Activated T-helper 9 cell treated with anti-CD3 and anti-CD28 coated beads, Interleukin-2, amount 50 U/mL, for 16 hours (primary cell): ENCODE results near the gene ZNF668.
"Not testable (repeated sequence)": the region's sequence is repeated elsewhere in the genome, so short reads cannot be mapped to it uniquely, and the experiment has no call there.

ENCODE experiments used
- DNase-seq: peaks from one replicate; pipeline ENCODE4 v3.0.0-alpha.2; 2020; ENCODE audit warnings: low read depth

ZNF668 gene

GRCh38 chr16:31061126-31061812, 12.8 kb downstream of the ZNF668 start:
- no peak for DNase-seq

DNA sequence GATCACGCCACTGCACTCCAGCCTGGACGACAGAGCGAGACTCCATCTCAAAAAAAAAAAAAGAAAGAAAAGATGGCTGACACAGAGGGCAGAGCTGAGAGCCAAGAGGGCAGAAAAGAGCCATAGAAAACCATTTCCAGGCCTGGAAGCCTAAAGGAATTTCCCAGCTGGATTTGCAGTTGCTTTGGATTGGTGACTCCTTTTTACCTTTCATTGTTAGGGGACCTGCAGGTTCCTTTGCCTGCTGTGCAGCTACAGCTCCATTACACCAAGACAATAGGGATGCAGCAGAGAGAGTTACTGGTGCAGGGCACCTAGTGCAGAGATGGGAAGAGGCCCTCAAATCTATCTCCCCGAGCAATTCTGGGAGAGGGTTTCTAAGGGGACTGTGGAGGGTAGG, 18.4 kb downstream of the ZNF668 start:
- DNase-seq, result no peak

- no peak for DNase-seq
These were observed 21.9 kb downstream of the ZNF668 start for GRCh38 chr16:31052114-31052513.

DNA sequence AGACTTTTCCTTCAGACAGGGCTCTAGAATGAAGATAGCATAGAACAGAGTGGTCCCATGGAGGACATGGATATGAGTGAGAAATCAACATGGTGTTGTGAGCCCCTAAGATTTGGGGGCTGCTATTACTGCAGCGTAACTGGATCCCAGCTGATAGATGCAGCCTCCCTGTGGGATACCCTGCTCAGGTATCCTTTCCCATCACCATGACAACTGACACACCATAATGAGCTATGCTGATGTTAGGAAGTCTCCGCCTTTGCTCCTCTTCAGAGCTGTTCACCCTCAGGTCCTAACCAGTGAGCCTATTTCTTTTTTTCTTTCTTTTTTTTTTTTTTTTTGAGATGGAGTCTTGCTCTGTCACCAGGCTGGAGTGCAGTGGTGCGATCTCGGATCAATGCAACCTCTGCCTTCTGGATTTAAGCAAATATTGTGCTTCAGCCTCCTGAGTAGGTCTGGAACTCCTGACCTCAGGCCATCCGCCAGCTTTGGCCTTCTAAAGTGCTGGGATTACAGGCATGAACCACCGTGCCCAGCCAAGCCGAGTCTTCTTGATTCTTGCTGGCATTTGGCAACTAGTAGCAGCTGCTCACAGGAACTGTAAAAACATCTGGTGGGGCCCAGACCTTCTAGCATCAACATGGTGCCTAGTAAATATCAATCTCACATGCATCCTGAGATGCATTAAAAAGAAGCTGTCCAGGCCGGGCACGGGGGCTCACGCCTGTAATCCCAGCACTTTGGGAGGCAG, 23.6 kb downstream of the ZNF668 start:
- DNase-seq, result no peak

- no peak for DNase-seq
These were observed 30.1 kb downstream of the ZNF668 start for GRCh38 chr16:31043898-31044481.

GRCh38 chr16:31043352-31043751, 30.7 kb downstream of the ZNF668 start:
- no peak for DNase-seq

GRCh38 chr16:31042866-31043265, 31.2 kb downstream of the ZNF668 start:
- DNase-seq, result no peak

- no peak for DNase-seq
These were observed 35.0 kb downstream of the ZNF668 start for GRCh38 chr16:31038993-31039392.

DNA sequence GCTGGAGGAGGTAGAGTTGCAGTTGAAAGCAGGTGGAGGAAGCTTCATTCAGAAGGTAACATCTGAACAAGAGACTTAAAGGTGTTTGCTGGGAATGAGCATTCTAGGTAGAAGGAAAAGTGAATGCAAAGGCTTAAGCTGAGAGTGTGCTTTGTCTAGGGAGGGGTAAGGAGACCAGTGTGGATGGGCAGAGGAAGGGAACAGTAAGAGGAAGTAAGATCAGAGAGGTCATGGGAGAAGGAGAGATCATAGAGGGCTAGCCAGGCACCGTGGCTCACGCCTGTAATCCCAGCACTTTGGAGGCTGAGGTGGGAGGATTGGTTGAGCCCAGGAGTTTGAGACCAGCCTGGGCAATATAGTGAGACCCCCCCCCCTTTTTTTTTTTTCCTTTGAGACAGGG, 37.3 kb downstream of the ZNF668 start:
- no peak for DNase-seq

GRCh38 chr16:31033709-31034492, 40.1 kb downstream of the ZNF668 start:
- DNase-seq, result peak; percentile 84

- DNase-seq, result peak; percentile 96
These were observed 41.0 kb downstream of the ZNF668 start, which contains the start of gene STX4 for GRCh38 chr16:31032736-31033708. STX4 (plus strand) TSS chr16:31033558; CDS start chr16:31033806, 248 bp downstream.

DNA sequence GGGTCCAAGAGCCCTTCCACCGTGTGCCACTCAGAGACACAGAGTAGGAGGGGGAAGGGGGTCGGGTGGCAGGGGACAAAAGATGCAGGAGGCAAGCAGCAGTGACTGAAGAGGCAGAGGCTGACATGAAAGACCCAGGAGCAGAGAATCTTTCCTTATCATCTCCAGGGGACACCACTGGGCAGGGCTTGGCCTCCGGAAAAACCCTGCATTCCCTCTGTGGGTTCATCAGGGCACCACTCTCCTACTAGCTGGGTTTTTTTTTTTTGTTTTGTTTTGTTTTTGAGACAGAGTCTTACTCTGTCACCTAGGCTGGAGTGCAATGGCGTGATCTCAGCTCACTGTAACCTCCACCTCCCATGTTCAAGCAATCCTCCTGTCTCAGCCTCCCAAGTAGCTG, 42.8 kb downstream of the ZNF668 start:
- DNase-seq, result no peak

GRCh38 chr16:31029272-31029671, 44.8 kb downstream of the ZNF668 start:
- no peak for DNase-seq

- no peak for DNase-seq
These were observed 48.7 kb downstream of the ZNF668 start for GRCh38 chr16:31025339-31025738.

DNA sequence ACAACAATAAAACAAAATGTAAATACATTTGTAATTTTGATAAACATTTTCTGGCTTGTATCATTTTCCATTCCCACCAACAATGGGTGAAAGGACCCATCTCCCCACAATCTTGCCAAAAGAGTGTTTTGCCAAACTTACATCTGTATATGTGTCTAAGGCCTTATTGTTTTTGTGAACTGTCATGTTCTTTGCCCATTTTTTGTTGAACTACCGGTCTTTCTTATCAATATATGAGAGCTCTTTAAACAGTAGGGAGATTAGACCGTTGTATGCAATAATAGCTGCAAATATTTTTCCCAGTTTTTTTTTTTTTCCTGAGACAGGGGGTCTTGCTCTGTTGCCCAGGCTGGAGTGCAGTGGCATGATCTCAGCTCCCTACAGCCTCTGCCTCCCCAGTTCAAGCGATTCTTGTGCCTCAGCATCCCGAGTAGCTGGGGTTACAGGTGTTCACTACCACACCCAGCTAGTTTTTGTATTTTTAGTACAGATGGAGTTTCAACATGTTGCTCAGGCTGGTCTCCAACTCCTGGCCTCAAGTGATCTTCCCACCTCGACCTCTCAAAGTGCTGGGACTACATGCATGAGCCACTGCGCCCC, 50.3 kb downstream of the ZNF668 start:
- no peak for DNase-seq

DNA sequence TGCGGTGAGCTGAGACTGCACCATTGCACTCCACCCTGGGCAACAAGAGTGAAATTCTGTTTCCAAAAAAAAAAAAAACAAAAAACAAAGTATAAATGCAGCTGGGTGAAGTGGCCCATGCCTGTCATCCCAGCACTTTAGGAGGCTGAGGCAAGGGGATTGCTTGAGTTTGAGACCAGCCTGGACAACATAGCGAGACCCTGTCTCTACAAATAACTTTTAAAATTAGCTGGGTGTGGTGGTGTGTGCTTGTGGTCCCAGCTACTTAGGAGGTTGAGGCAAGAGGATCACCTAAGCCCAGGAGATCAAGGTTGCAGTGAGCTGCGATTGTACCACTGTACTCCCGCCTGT, 50.8 kb downstream of the ZNF668 start:
- no peak for DNase-seq

DNA sequence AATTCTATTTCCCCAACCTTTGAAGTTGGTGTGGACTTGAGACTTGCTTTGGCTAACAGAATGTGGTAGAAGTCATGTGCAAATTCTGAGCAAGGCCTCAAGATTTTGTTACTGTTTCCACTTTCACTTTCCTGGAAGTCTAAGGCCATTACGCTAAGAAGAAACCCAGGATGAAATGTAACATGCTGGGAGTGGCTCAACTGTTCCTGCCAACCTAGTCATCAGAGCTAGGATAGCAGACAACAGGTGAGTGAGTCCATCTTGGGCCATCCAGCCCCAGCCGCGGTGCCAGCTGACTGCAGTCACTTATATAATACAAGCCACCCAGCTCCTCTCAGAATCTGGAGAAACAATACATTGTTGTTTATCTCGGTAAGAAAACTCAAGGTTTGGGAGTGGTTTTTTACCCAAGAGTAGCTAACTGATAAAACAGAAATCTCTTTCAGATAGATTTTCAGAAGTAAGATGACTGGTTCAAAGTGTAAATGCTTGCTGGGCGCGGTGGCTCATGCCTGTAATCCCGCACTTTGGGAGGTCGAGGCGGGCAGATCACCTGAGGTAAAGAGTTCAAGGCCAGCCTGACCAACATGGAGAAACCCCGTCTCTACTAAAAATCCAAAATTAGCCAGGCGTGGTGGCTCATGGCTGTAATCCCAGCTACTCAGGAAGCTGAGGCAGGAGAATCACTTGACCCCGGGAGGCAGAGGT, 51.3 kb downstream of the ZNF668 start:
- DNase-seq, result no peak

DNA sequence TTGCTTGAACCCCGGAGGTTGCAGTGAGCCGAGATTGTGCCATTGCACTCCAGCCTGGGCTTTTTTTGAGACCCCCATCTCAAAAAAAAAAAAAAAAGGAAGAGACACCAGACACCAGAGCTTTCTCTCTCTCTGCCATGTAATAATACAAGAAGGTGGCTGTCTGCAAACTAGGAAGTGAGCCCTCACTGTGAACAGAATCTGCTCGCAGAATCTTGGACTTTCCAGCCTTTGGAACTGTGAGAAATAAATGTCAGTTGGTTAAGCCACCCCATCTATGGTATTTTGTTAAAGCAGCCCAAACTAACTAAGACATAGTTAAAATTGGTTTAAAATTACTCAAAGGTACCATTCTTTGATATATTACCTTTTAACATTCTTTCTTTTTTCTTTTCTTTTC, 53.5 kb downstream of the ZNF668 start:
- DNase-seq, result no peak

DNA sequence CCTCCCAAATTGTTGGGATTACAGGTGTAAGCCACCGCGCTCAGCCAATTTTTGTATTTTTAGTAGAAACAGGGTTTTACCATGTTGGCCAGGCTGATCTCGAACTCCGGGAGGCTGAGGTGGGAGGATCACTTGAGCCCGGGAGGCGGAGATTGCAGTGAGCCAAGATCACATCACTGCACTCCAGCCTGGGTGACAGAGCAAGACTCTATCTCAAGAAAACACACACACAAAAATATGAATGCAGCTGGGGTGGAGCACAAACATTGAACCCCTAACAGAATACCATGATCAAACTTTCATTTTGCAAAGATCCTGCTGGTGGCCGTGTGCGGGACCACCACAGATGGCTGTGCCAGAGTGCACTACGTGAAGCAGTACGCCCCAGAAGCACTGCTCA, 56.3 kb downstream of the ZNF668 start:
- not testable (repeated sequence) for DNase-seq

GRCh38 chr16:31016018-31016417, 58.0 kb downstream of the ZNF668 start:
- no peak for DNase-seq
